ENCODE data around the gene SRGN. TPM values are rescaled to one million over a fixed set of nuclear protein-coding genes. Genes with fewer than 3 reads are reported as not detected.
A peak's percentile ranks its signal among the peaks of the same experiment; 100 is the strongest.

SRGN gene
- total RNA-seq, 2 experiments from 2014 or later, result 342 to 353 TPM

DNA sequence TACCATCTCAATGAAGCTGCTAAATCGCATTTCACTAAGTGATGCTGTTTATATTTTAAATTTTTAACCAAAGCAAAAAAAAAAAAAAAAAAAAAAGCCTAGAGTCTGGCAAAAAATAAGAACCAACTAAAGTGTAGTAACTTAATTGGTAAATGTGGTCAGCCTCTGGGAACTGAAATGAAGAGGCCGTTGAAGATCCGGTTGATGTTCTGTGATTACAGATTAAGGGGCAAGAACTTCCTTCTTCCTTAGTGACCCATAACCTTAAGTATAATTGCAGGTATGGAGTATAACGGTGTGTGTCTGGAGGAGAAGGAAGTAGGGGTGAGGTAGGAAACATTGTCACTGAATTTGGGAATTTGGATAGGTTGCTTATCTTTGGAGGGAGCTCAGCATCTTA is 7.7 kb upstream of the SRGN start:
- ATAC-seq (ENCODE audit: poor library complexity) (no peak), DNase-seq (no peak)
- Histone ChIP-seq H3K4me3 (ENCODE audit: low read length) (no peak overlapping the region), H3K27me3 (ENCODE audit: control insufficient read depth in 1 of 2, insufficient read depth in 2 of 2, low read length in 2 of 2) (no peaks in the 10 kb centered on the region), H3K9me3 (ENCODE audit: control insufficient read depth in 1 of 2, insufficient read depth in 1 of 2, low read length in 2 of 2) (no peaks in the 10 kb centered on the region), H3K27ac (ENCODE audit: low read depth in 1 of 2, low read length in 2 of 2) (no peak overlapping the region), H3K4me1 (ENCODE audit: insufficient read depth, low read length) (no peaks in the 10 kb centered on the region), H3K36me3 (ENCODE audit: insufficient read depth, low read length) (no peaks in the 10 kb centered on the region)
- Mint-ChIP-seq H3K27ac (no peak overlapping the region), H3K36me3 (ENCODE audit: low read depth) (no peaks in the 10 kb centered on the region), H3K9me3 (no peaks in the 10 kb centered on the region), H3K4me3 (no peak overlapping the region), H3K4me1 (ENCODE audit: low read depth) (peaks cover 2% of the 10 kb centered on the region), H3K27me3 (no peaks in the 10 kb centered on the region)
- intact Hi-C loops (cut with DNase I, micrococcal nuclease), result loop anchor here in 1 of 2 experiments (5.0 kb wide), 1 partner anchor 33 kb away; no protein-coding TSS in a partner anchor
- TF ChIP-seq, protein P1, sequence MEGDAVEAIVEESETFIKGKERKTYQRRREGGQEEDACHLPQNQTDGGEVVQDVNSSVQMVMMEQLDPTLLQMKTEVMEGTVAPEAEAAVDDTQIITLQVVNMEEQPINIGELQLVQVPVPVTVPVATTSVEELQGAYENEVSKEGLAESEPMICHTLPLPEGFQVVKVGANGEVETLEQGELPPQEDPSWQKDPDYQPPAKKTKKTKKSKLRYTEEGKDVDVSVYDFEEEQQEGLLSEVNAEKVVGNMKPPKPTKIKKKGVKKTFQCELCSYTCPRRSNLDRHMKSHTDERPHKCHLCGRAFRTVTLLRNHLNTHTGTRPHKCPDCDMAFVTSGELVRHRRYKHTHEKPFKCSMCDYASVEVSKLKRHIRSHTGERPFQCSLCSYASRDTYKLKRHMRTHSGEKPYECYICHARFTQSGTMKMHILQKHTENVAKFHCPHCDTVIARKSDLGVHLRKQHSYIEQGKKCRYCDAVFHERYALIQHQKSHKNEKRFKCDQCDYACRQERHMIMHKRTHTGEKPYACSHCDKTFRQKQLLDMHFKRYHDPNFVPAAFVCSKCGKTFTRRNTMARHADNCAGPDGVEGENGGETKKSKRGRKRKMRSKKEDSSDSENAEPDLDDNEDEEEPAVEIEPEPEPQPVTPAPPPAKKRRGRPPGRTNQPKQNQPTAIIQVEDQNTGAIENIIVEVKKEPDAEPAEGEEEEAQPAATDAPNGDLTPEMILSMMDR (IDR thresholded peaks at IDR 0.05), result no peak
- ChIA-PET CTCF (interaction anchor here (0.6 to 0.7 kb wide), 2 partner anchors 75 to 84 kb away, joined by 3 to 5 read pairs; no protein-coding TSS in a partner anchor), POLR2A (no interaction called here)

DNA sequence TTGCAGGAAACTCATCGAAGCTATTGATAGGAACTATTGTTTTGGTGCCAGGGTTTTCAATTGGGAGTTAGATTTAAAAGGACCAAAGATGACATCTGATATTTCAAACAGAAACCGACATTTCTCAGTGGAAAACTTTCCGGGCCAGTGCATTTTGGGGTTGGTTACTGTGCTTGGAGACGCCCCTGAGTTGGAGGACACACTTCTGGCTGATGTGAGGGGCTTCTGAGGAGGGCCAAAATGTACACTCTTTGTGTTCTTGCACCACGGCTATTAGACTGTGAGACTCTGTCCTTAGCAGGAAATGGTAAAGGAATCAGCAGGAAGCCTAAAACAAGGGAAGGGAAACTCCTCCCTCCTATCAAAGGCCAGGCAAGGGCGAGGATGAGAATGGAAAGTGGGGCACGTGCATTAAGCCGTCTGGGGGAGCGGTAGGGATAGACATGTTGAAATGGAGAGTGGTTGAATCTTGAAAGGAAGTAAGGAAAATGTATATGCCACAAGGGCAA is 1.8 kb upstream of the SRGN start:
- H3K27ac ChIP-seq (ENCODE audit: low read depth in 1 of 2, low read length in 2 of 2), result no peak overlapping the region
- POLR2A ChIA-PET, result interaction anchor here (1.6 to 2.5 kb wide), 3 partner anchors 21 to 232 kb away, joined by 4 to 38 read pairs (median 4); no protein-coding TSS in a partner anchor

DNA sequence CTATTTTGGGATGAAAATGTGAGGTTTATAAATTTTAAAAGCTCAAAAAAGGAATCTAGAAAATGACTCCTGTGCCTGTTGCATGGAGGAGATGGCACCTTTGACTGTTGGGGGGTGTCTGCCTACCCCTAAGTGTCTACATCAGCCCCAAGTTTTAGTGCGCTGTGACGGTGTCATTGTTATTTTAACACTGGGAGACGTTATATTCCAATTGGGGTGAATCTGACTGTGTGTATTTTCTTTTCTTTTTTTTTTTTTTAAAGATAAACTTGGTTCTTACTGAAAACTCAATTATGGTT is 517 bp downstream of the SRGN start:
- ChIA-PET CTCF (interaction anchor here (1.0 kb wide), 1 partner anchor 83 kb away, joined by 5 read pairs; no protein-coding TSS in a partner anchor), POLR2A (interaction anchor here (0.6 to 2.5 kb wide), 11 partner anchors 10 to 757 kb away, joined by 3 to 38 read pairs (median 4); partner anchors contain the start of genes DDX21, HNRNPH3 and KIFBP)
- Mint-ChIP-seq H3K36me3 (ENCODE audit: low read depth) (peaks cover 36% of the 10 kb centered on the region), H3K4me3 (peak overlapping the region; percentile 88), H3K4me1 (ENCODE audit: low read depth) (peaks cover 68% of the 10 kb centered on the region), H3K27me3 (no peaks in the 10 kb centered on the region), H3K9me3 (no peaks in the 10 kb centered on the region), H3K27ac (peak overlapping the region; percentile 94)
- peak in 5 of 14 experiments; percentile 13 to 59 (median 57) for DNase-seq
- peaks cover 56% of the 10 kb centered on the region for H3K4me1 ChIP-seq (ENCODE audit: insufficient read depth, low read length)
- peak; percentile 11 for ATAC-seq (ENCODE audit: poor library complexity)
- H3K9me3 ChIP-seq (ENCODE audit: control insufficient read depth in 1 of 2, insufficient read depth in 1 of 2, low read length in 2 of 2), result no peaks in the 10 kb centered on the region
- TF ChIP-seq, protein P1 (IDR thresholded peaks at IDR 0.05), result no peak
- peak overlapping the region; percentile 94 to 98 for H3K27ac ChIP-seq (ENCODE audit: low read depth in 1 of 2, low read length in 2 of 2)
- H3K27me3 ChIP-seq (ENCODE audit: control insufficient read depth in 1 of 2, insufficient read depth in 2 of 2, low read length in 2 of 2), result no peaks in the 10 kb centered on the region
- peak overlapping the region; percentile 59 for H3K4me3 ChIP-seq (ENCODE audit: low read length)
- H3K36me3 ChIP-seq (ENCODE audit: insufficient read depth, low read length), result no peaks in the 10 kb centered on the region
- intact Hi-C loops (cut with DNase I, micrococcal nuclease), result no loop called here

More for the DNA sequence above, 1.8 kb upstream of the SRGN start:
- Histone ChIP-seq H3K9me3 (ENCODE audit: control insufficient read depth in 1 of 2, insufficient read depth in 1 of 2, low read length in 2 of 2) (no peaks in the 10 kb centered on the region), H3K4me1 (ENCODE audit: insufficient read depth, low read length) (peaks cover 37% of the 10 kb centered on the region), H3K4me3 (ENCODE audit: low read length) (no peak overlapping the region), H3K36me3 (ENCODE audit: insufficient read depth, low read length) (no peaks in the 10 kb centered on the region), H3K27me3 (ENCODE audit: control insufficient read depth in 1 of 2, insufficient read depth in 2 of 2, low read length in 2 of 2) (no peaks in the 10 kb centered on the region)
- DNase-seq, result no peak
- no peak for ATAC-seq (ENCODE audit: poor library complexity)
- Mint-ChIP-seq H3K4me3 (peak overlapping the region; percentile 87), H3K27ac (peak overlapping the region; percentile 94), H3K36me3 (ENCODE audit: low read depth) (peaks cover 31% of the 10 kb centered on the region), H3K4me1 (ENCODE audit: low read depth) (peaks cover 48% of the 10 kb centered on the region), H3K27me3 (no peaks in the 10 kb centered on the region), H3K9me3 (no peaks in the 10 kb centered on the region)
- TF ChIP-seq, protein P1 (IDR thresholded peaks at IDR 0.05), result no peak
- intact Hi-C loops (cut with DNase I, micrococcal nuclease), result no loop called here
- CTCF ChIA-PET, result no interaction called here

Data from CD4-positive, alpha-beta T cell (primary cell).